ENCODE measurements around the gene CLINT1. TPM values are rescaled to one million over a fixed set of nuclear protein-coding genes. Genes with fewer than 3 reads are reported as not detected.

The CLINT1 gene
- total and polyA plus RNA-seq, 9 of the 15 experiments (the other 6 are each of a cell fraction or from before 2014, with no cell fraction given): 23.6 to 125 (median 71.4) TPM

DNA sequence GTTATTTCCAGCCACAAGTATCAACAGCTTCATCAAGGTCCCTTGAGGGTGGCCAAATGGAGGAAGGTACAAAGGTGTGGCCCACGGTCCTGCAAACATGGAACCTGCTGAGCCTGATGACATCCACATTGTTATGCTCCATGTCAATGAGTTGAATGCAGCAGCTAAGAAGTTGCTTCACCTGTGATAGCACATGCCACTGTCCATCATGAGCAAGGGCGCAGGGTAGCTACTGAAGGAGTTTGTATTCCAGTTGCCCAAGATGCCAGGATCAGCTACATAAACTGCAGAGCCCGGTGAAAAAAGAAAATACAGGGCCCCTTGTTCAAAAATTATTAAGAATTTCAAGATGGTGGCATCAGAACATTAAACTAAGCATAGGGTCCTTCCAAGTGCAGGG lies 91.3 kb downstream of the CLINT1 start:
- Histone ChIP-seq H3K27me3 (ENCODE audit: control insufficient read depth in 2 of 2, insufficient read depth in 2 of 2, low read length in 2 of 2) (peaks cover 28 to 50% of the 10 kb centered on the region in 2 experiments; a peak in 4 of 5 replicates), H3K9ac (ENCODE audit: insufficient read depth in 1 of 2, low read depth in 2 of 2, low read length in 2 of 2) (no peak overlapping the region), H3K9me1 (ENCODE audit: control insufficient read depth, insufficient read depth, low read length) (no peaks in the 10 kb centered on the region), H3K36me3 (ENCODE audit: control insufficient read depth, insufficient read depth, low read length) (no peaks in the 10 kb centered on the region), H3K9me3 (replicated peaks; ENCODE audit: control insufficient read depth, insufficient read depth, low read depth, low read length) (no peaks in the 10 kb centered on the region), H3K27ac (ENCODE audit: extremely low read depth, low read depth, low read length) (no peak overlapping the region), H3K4me1 (replicated peaks in 1 of 2; ENCODE audit: control insufficient read depth in 2 of 2, insufficient read depth in 2 of 2, low read length in 2 of 2) (no peaks in the 10 kb centered on the region), H4K20me1 (replicated peaks; ENCODE audit: control insufficient read depth, insufficient read depth, low read length) (no peaks in the 10 kb centered on the region), H2AFZ (ENCODE audit: low read depth, low read length) (no peak overlapping the region), H3K4me3 (no peak overlapping the region), H3K4me2 (ENCODE audit: insufficient read depth, low read length) (no peak overlapping the region), H3K79me2 (ENCODE audit: control insufficient read depth, insufficient read depth, low read length) (no peaks in the 10 kb centered on the region)
- ATAC-seq (no peak), FAIRE-seq (no peak), DNase-seq (ENCODE audit: extremely low read depth in 1 of 4, low spot score in 3 of 4) (no peak)
- CTCF ChIA-PET (ENCODE audit: low intra/inter-chr PET ratio): no interaction called here
- 4% methylated on average over 3 of the region's 3 CpGs for WGBS (ENCODE audit: insufficient coverage, low coverage, missing lambda C conversion rate)
- POLR2A ChIA-PET: no interaction called here
- intact Hi-C loops (cut with micrococcal nuclease): loop anchor here (10.0 kb wide), 1 partner anchor 147 kb away; no protein-coding TSS in a partner anchor
- BruUV-seq (replicated peaks): no TSS peak
- in situ Hi-C loops (cut with MboI): no loop called here
- TF ChIP-seq ZBTB8A (IDR thresholded peaks at IDR 0.05; ENCODE audit: partially characterized antibody) (no peak), TAF7 (tag; IDR thresholded peaks at IDR 0.05) (no peak)
- TF ChIP-seq, protein P1, sequence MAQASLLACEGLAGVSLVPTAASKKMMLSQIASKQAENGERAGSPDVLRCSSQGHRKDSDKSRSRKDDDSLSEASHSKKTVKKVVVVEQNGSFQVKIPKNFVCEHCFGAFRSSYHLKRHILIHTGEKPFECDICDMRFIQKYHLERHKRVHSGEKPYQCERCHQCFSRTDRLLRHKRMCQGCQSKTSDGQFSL (CRISPR knock-in tag; IDR thresholded peaks at IDR 0.05): no peak
- TF ChIP-seq, protein P1 (tag; IDR thresholded peaks at IDR 0.05): no peak

DNA sequence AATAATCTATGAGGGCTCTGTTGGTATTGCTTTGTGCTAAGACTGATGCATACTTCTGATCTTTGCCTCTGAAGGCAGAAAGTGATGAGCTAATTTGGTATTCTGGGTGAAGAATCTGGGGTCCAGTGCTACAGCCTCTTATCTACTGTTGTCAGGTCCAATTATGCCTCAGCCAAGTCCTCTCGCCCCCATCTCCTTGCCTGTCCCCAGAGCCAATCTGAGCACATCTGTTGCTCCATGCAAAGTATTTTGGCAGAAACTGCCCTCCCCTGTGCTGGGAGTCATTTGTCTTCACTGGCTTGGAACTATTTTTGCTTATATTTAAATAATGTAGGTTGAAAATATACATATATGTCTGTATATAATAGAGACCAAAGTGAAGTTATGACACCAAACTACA lies 92.0 kb downstream of the CLINT1 start:
- H3K4me3 ChIP-seq: no peak overlapping the region
- no TSS peak for BruUV-seq (replicated peaks)
- POLR2A ChIA-PET: no interaction called here
- H3K79me2 ChIP-seq (ENCODE audit: control insufficient read depth, insufficient read depth, low read length): no peaks in the 10 kb centered on the region
- CTCF ChIA-PET (ENCODE audit: low intra/inter-chr PET ratio): no interaction called here
- H3K4me1 ChIP-seq (replicated peaks in 1 of 2; ENCODE audit: control insufficient read depth in 2 of 2, insufficient read depth in 2 of 2, low read length in 2 of 2): no peaks in the 10 kb centered on the region
- in situ Hi-C loops (cut with MboI): no loop called here
- no peaks in the 10 kb centered on the region for H3K36me3 ChIP-seq (ENCODE audit: control insufficient read depth, insufficient read depth, low read length)
- peaks cover 28 to 45% of the 10 kb centered on the region in 2 experiments; a peak in 4 of 5 replicates for H3K27me3 ChIP-seq (ENCODE audit: control insufficient read depth in 2 of 2, insufficient read depth in 2 of 2, low read length in 2 of 2)
- H3K9me3 ChIP-seq (replicated peaks; ENCODE audit: control insufficient read depth, insufficient read depth, low read depth, low read length): no peaks in the 10 kb centered on the region
- intact Hi-C loops (cut with micrococcal nuclease): loop anchor here (10.0 kb wide), 1 partner anchor 148 kb away; no protein-coding TSS in a partner anchor
- WGBS (ENCODE audit: insufficient coverage, low coverage, missing lambda C conversion rate): 0% methylated on average over 1 of the region's 1 CpG
- no peaks in the 10 kb centered on the region for H3K9me1 ChIP-seq (ENCODE audit: control insufficient read depth, insufficient read depth, low read length)
- DNase-seq (ENCODE audit: extremely low read depth in 1 of 4, low spot score in 3 of 4): peak in 1 of 4 experiments; percentile 22
- no peak for FAIRE-seq
- no peaks in the 10 kb centered on the region for H4K20me1 ChIP-seq (replicated peaks; ENCODE audit: control insufficient read depth, insufficient read depth, low read length)
- H3K4me2 ChIP-seq (ENCODE audit: insufficient read depth, low read length): no peak overlapping the region
- no peak overlapping the region for H2AFZ ChIP-seq (ENCODE audit: low read depth, low read length)
- no peak overlapping the region for H3K27ac ChIP-seq (ENCODE audit: extremely low read depth, low read depth, low read length)
- H3K9ac ChIP-seq (ENCODE audit: insufficient read depth in 1 of 2, low read depth in 2 of 2, low read length in 2 of 2): no peak overlapping the region
- TF ChIP-seq E2F3 (CRISPR knock-in tag; IDR thresholded peaks at IDR 0.05) (no peak), CBFA2T2 (conservative IDR thresholded peaks at IDR 0.05) (peak; percentile 34), EGR1 (conservative IDR thresholded peaks at IDR 0.05) (0 out of 2 replicates have a peak, but pooled peaks have one; percentile 25), FUS (optimal IDR thresholded peaks at IDR 0.05; ENCODE audit: low read depth, low read length) (no peak), CBFA2T3 (IDR thresholded peaks at IDR 0.05) (peak; percentile 63)
- TF ChIP-seq, protein P2, sequence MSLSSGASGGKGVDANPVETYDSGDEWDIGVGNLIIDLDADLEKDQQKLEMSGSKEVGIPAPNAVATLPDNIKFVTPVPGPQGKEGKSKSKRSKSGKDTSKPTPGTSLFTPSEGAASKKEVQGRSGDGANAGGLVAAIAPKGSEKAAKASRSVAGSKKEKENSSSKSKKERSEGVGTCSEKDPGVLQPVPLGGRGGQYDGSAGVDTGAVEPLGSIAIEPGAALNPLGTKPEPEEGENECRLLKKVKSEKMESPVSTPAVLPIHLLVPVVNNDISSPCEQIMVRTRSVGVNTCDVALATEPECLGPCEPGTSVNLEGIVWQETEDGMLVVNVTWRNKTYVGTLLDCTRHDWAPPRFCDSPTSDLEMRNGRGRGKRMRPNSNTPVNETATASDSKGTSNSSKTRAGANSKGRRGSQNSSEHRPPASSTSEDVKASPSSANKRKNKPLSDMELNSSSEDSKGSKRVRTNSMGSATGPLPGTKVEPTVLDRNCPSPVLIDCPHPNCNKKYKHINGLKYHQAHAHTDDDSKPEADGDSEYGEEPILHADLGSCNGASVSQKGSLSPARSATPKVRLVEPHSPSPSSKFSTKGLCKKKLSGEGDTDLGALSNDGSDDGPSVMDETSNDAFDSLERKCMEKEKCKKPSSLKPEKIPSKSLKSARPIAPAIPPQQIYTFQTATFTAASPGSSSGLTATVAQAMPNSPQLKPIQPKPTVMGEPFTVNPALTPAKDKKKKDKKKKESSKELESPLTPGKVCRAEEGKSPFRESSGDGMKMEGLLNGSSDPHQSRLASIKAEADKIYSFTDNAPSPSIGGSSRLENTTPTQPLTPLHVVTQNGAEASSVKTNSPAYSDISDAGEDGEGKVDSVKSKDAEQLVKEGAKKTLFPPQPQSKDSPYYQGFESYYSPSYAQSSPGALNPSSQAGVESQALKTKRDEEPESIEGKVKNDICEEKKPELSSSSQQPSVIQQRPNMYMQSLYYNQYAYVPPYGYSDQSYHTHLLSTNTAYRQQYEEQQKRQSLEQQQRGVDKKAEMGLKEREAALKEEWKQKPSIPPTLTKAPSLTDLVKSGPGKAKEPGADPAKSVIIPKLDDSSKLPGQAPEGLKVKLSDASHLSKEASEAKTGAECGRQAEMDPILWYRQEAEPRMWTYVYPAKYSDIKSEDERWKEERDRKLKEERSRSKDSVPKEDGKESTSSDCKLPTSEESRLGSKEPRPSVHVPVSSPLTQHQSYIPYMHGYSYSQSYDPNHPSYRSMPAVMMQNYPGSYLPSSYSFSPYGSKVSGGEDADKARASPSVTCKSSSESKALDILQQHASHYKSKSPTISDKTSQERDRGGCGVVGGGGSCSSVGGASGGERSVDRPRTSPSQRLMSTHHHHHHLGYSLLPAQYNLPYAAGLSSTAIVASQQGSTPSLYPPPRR (CRISPR knock-in tag; IDR thresholded peaks at IDR 0.05; ENCODE audit: borderline replicate concordance): no peak
- ATAC-seq: 0 out of 3 replicates have a peak, but pooled peaks have one; percentile 19

Data from K562 (cell line).